Neural crest cell (in vitro differentiated cells): Measurements from ENCODE around the gene SEMA3E. TPM values are rescaled to one million over a fixed set of nuclear protein-coding genes. Genes with fewer than 3 reads are reported as not detected.

ENCODE experiments used
- DNase-seq: peaks from one replicate; pipeline ENCODE4 v3.0.0; 2021; ENCODE audit warnings: low read depth, mixed read lengths, low spot score
- H3K27ac Mint-ChIP-seq: one replicate; pipeline ENCODE4 v1.8.0; 2021; ENCODE audit warnings: mild to moderate bottlenecking, mixed read lengths; ENCODE audit not compliant: unreplicated experiment
- H3K27me3 Mint-ChIP-seq: 2 replicates; pipeline ENCODE4 v1.8.0; 2021; ENCODE audit warnings: low read depth, mild to moderate bottlenecking, mixed read lengths
- H3K36me3 Mint-ChIP-seq: 2 replicates; pipeline ENCODE4 v1.8.0; 2021; ENCODE audit warnings: low read depth, mild to moderate bottlenecking, mixed read lengths
- H3K4me1 Mint-ChIP-seq: 2 replicates; pipeline ENCODE4 v1.8.0; 2021; ENCODE audit warnings: mixed read lengths
- H3K4me3 Mint-ChIP-seq: one replicate; pipeline ENCODE4 v1.8.0; 2021; ENCODE audit warnings: mild to moderate bottlenecking, mixed read lengths
- H3K9me3 Mint-ChIP-seq: 2 replicates; pipeline ENCODE4 v1.8.0; 2021; ENCODE audit warnings: mixed read lengths
- total RNA-seq: library from RNA; stranded (reverse); gene quantifications from 2 replicates; pipeline ENCODE4 v1.2.1, GENCODE V29; 2021
- TF ChIP-seq, protein P1 (sequence below): fragments of 200-600 bp; sonication (generic); conservative IDR thresholded peaks from 2 replicates; pipeline ENCODE4 v1.5.0; 2021; ENCODE audit warnings: antibody characterized with exemption, mild to moderate bottlenecking

The SEMA3E gene
- total RNA-seq, 1 donor from 2014 or later: 0.09 TPM

DNA sequence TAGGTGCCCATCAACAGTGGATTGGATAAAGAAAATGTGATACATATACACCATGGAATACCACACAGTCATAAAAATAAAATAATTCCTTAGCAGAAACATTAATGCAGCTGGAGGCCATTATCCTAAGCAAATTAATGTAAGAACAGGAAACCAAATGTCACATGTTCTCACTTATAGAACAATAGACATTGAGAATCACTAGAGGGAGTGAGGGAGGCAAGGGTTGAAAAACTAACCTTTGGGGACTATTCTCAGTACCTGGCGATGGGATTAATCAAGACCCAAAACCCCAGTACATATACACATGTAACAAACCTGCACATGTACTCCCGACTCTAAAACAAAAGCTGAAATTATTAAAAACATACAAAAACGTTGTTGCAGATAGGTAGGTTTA is 222.6 kb downstream of the SEMA3E start:
- Mint-ChIP-seq H3K36me3 (no peaks in the 10 kb centered on the region), H3K4me3 (no peak overlapping the region), H3K27ac (no peak overlapping the region), H3K9me3 (no peaks in the 10 kb centered on the region), H3K27me3 (no peaks in the 10 kb centered on the region), H3K4me1 (peaks cover 22% of the 10 kb centered on the region)
- TF ChIP-seq, protein P1, sequence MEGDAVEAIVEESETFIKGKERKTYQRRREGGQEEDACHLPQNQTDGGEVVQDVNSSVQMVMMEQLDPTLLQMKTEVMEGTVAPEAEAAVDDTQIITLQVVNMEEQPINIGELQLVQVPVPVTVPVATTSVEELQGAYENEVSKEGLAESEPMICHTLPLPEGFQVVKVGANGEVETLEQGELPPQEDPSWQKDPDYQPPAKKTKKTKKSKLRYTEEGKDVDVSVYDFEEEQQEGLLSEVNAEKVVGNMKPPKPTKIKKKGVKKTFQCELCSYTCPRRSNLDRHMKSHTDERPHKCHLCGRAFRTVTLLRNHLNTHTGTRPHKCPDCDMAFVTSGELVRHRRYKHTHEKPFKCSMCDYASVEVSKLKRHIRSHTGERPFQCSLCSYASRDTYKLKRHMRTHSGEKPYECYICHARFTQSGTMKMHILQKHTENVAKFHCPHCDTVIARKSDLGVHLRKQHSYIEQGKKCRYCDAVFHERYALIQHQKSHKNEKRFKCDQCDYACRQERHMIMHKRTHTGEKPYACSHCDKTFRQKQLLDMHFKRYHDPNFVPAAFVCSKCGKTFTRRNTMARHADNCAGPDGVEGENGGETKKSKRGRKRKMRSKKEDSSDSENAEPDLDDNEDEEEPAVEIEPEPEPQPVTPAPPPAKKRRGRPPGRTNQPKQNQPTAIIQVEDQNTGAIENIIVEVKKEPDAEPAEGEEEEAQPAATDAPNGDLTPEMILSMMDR: no peak
- DNase-seq: no peak

DNA sequence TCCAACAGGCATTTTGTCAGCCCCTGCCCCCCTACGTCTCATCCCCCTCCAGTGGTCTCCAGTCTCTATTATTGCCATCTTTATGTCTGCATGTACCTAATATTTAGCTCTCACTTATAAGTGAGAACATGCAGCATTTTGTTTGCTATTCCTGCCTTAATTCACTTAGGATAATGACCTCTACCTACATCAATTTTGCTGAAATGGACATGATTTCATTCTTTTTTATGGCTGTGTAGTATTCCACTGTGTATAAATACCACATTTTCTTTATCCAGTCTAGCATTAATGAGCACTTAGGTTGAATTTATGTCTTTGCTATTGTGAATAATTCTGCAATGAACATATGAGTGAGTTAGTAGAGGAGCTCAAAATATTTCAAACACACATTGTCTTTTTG is 229.9 kb downstream of the SEMA3E start:
- Mint-ChIP-seq H3K27ac (no peak overlapping the region), H3K27me3 (no peaks in the 10 kb centered on the region), H3K36me3 (no peaks in the 10 kb centered on the region), H3K9me3 (peaks cover 2% of the 10 kb centered on the region), H3K4me3 (no peak overlapping the region), H3K4me1 (no peaks in the 10 kb centered on the region)
- TF ChIP-seq, protein P1: no peak
- DNase-seq: no peak

DNA sequence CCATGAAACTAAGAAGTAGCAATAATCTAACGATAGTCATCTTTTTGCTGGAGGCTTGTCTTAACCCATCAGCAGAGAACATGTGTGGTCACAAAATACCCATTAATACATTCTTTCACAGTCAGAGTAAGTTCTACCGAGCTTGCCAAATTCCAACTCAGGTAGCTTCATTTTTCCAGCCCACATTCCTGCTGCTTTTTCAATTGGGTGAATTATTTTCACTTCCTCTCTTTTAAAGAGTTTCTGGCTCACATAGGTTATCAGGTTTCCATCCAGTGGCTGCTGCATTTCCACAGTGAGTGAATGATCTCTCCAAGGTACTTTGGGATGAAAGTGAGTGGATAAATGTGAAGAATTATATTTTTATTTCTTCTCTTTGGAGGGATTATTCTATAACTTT is 233.1 kb downstream of the SEMA3E start:
- H3K9me3 Mint-ChIP-seq: peaks cover 2% of the 10 kb centered on the region
- H3K4me1 Mint-ChIP-seq: no peaks in the 10 kb centered on the region
- no peak overlapping the region for H3K4me3 Mint-ChIP-seq
- DNase-seq: no peak
- H3K27ac Mint-ChIP-seq: no peak overlapping the region
- TF ChIP-seq, protein P1: no peak
- no peaks in the 10 kb centered on the region for H3K27me3 Mint-ChIP-seq
- no peaks in the 10 kb centered on the region for H3K36me3 Mint-ChIP-seq

DNA sequence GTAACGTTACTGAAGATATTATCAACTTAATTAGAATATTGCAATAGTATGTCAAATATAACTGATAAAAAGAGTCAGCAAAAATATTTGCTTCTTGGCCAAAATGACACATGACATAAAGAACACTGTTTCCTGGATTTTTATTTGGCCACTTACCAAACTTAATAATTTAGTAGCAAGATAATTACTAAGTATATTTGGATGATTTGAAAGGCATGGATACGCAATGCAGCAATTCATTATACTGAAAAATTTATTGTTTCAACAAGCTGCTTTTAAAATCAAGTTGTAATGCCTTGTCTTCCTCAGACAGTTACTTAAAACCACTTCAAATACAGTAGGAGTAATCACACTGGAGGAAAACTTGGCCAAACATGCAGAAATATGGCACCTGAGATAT is 234.0 kb downstream of the SEMA3E start:
- H3K27ac Mint-ChIP-seq: no peak overlapping the region

DNA sequence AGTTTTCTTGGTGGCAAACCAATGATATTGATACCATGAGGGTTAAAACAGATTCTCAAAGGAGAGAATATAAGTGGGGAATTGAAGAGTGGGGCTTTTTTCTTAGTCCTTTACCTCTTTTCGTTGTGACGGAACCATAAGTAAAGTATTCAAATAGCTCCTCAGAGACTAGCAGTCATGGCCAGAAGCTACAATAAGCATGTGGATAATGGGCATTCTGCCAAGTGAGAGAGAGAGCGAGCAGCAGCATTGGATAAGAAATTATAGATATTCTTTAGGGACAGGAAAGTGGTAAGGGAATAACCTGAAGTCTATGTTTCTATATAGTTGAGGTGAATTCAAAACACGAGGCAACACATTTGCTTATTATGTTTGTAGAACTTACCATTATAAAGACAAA is 235.1 kb downstream of the SEMA3E start:
- Mint-ChIP-seq H3K4me3 (no peak overlapping the region), H3K36me3 (no peaks in the 10 kb centered on the region), H3K4me1 (no peaks in the 10 kb centered on the region), H3K9me3 (no peaks in the 10 kb centered on the region), H3K27ac (no peak overlapping the region), H3K27me3 (no peaks in the 10 kb centered on the region)
- DNase-seq: no peak
- TF ChIP-seq, protein P1: no peak

More for the DNA sequence above, 234.0 kb downstream of the SEMA3E start:
- H3K4me3 Mint-ChIP-seq: no peak overlapping the region
- H3K36me3 Mint-ChIP-seq: no peaks in the 10 kb centered on the region
- no peak for DNase-seq
- H3K9me3 Mint-ChIP-seq: peaks cover 2% of the 10 kb centered on the region
- TF ChIP-seq, protein P1: no peak
- no peaks in the 10 kb centered on the region for H3K27me3 Mint-ChIP-seq
- no peaks in the 10 kb centered on the region for H3K4me1 Mint-ChIP-seq

DNA sequence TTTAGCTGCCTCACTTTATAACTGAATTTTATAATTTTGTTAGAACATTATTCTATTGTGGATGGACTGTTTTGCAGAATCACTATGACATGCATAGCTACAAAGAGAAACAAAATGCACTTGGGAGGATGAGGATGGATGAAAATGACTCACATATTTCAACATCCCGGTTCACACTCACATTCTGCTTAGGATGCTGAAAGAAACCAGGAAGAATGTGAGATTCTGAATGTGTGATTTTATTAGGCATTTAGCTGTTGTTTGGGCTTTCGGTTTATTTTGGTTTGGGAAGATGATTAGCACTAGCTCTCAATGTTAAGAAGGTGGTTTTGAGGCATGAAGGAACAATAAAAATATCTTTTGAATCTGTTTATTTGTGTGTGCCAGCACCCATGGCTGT is 235.5 kb downstream of the SEMA3E start:
- Mint-ChIP-seq H3K4me3 (no peak overlapping the region), H3K9me3 (no peaks in the 10 kb centered on the region), H3K36me3 (no peaks in the 10 kb centered on the region), H3K27me3 (no peaks in the 10 kb centered on the region), H3K4me1 (no peaks in the 10 kb centered on the region), H3K27ac (no peak overlapping the region)
- TF ChIP-seq, protein P1: no peak
- no peak for DNase-seq
